CD14-positive monocyte (primary cell): Measurements from ENCODE around the gene SPRN. TPM values are rescaled to one million over a fixed set of nuclear protein-coding genes. Genes with fewer than 3 reads are reported as not detected.

Experiments used
- DNase-seq, 3 donors: peaks; one replicate each; pipeline ENCODE4 v3.0.0-alpha.2; 2011 to 2022
- H2AFZ ChIP-seq: 2 replicates; pipeline ENCODE4 v1.6.0; 2012; ENCODE audit warnings: mild to moderate bottlenecking, low read depth, low read length, inconsistent platforms; ENCODE audit not compliant: insufficient read depth, poor library complexity, severe bottlenecking
- H3K27ac ChIP-seq, 2 donors: 1 replicate in 1 of 2; 2 replicates in 1 of 2; pipeline ENCODE4 v1.5.1; 2012 to 2013; ENCODE audit warnings: low read length in 2 of 2, control low read depth in 1 of 2, inconsistent platforms in 1 of 2, low read depth in 1 of 2, mild to moderate bottlenecking in 1 of 2
- H3K27me3 ChIP-seq, 2 donors: one replicate each; pipeline versions ENCODE4 v1.6.0 to v1.6.1; 2011 to 2013; ENCODE audit warnings: low read length in 2 of 2; ENCODE audit not compliant: control insufficient read depth in 2 of 2, insufficient read depth in 2 of 2
- H3K36me3 ChIP-seq, 2 donors: replicated peaks in 1 of 2; 1 replicate in 1 of 2; 2 replicates in 1 of 2; pipeline versions ENCODE4 v1.5.1 to v1.6.1; 2012 to 2013; ENCODE audit warnings: low read length in 2 of 2, control low read depth in 1 of 2, inconsistent platforms in 1 of 2, mild to moderate bottlenecking in 1 of 2; ENCODE audit not compliant: insufficient read depth in 2 of 2, control insufficient read depth in 1 of 2
- H3K4me1 ChIP-seq, 2 donors: 1 replicate in 1 of 2; 2 replicates in 1 of 2; pipeline versions ENCODE4 v1.5.1 to v1.6.1; 2012 to 2013; ENCODE audit warnings: low read length in 2 of 2, control low read depth in 1 of 2, inconsistent platforms in 1 of 2, mild to moderate bottlenecking in 1 of 2, moderate library complexity in 1 of 2; ENCODE audit not compliant: insufficient read depth in 2 of 2, control insufficient read depth in 1 of 2
- H3K4me2 ChIP-seq: replicated peaks from 2 replicates; pipeline ENCODE3; 2012; ENCODE audit warnings: low read length, moderate library complexity, mild to moderate bottlenecking; ENCODE audit not compliant: poor library complexity, severe bottlenecking; ENCODE audit errors: extremely low read depth
- H3K4me3 ChIP-seq, 3 experiments: fragments of 200-600 bp in 1 of 3; sonication (generic) in 1 of 3; replicated peaks in 1 of 3; 1 replicate in 2 of 3; 2 replicates in 1 of 3; pipeline ENCODE4 v1.5.1; 2011 to 2013; ENCODE audit warnings: low read length in 3 of 3, mild to moderate bottlenecking in 3 of 3, control low read depth in 2 of 3, low read depth in 2 of 3, inconsistent platforms in 1 of 3, moderate library complexity in 1 of 3
- H3K79me2 ChIP-seq: 2 replicates; pipeline ENCODE4 v1.6.0; 2012; ENCODE audit warnings: mild to moderate bottlenecking, control low read depth, inconsistent platforms, low read length, moderate library complexity; ENCODE audit not compliant: insufficient read depth
- H3K9ac ChIP-seq: 2 replicates; pipeline ENCODE4 v1.6.0; 2017; ENCODE audit warnings: low read length, mild to moderate bottlenecking; ENCODE audit not compliant: insufficient read depth, poor library complexity, severe bottlenecking
- H3K9me3 ChIP-seq, 2 donors: replicated peaks in 1 of 2; 1 replicate in 1 of 2; 2 replicates in 1 of 2; pipeline versions ENCODE4 v1.5.1 to v1.6.1; 2012 to 2013; ENCODE audit warnings: low read length in 2 of 2, control low read depth in 1 of 2; ENCODE audit not compliant: control insufficient read depth in 1 of 2, insufficient read depth in 1 of 2
- H4K20me1 ChIP-seq: 2 replicates; pipeline ENCODE4 v1.6.0; 2012; ENCODE audit warnings: mild to moderate bottlenecking, low read length, control low read depth, moderate library complexity; ENCODE audit not compliant: insufficient read depth
- H3K27ac Mint-ChIP-seq, 7 donors: one replicate each; pipeline ENCODE4 v1.8.0; 2020; ENCODE audit warnings: mild to moderate bottlenecking in 7 of 7, mixed read lengths in 7 of 7, moderate library complexity in 6 of 7, inconsistent platforms in 2 of 7
- H3K27me3 Mint-ChIP-seq, 3 donors: one replicate each; pipeline ENCODE4 v1.8.0; 2021 to 2022; ENCODE audit warnings: low read depth in 3 of 3, mild to moderate bottlenecking in 3 of 3, mixed read lengths in 3 of 3, moderate library complexity in 3 of 3, inconsistent platforms in 1 of 3
- H3K36me3 Mint-ChIP-seq, 2 donors: one replicate each; pipeline ENCODE4 v1.8.0; 2020; ENCODE audit warnings: mixed read lengths in 2 of 2, inconsistent platforms in 1 of 2, mild to moderate bottlenecking in 1 of 2
- H3K4me1 Mint-ChIP-seq: one replicate; pipeline ENCODE4 v1.8.0; 2020; ENCODE audit warnings: mild to moderate bottlenecking, mixed read lengths
- H3K4me3 Mint-ChIP-seq, 2 donors: one replicate each; pipeline ENCODE4 v1.8.0; 2020; ENCODE audit warnings: mild to moderate bottlenecking in 2 of 2, mixed read lengths in 2 of 2, moderate library complexity in 1 of 2
- H3K9me3 Mint-ChIP-seq, 7 donors: one replicate each; pipeline ENCODE4 v1.8.0; 2020 to 2022; ENCODE audit warnings: mixed read lengths in 7 of 7, mild to moderate bottlenecking in 6 of 7, moderate library complexity in 6 of 7, inconsistent platforms in 2 of 7
- WGBS: methylation state at CpG from one replicate; pipeline ENCODE4 v1.1.5; 2013; ENCODE audit warnings: missing lambda C conversion rate; ENCODE audit not compliant: insufficient coverage; 5-methylcytosine and 5-hydroxymethylcytosine counted together
- intact Hi-C, 2 donors: fragments of 100-400 bp; cut with micrococcal nuclease; formaldehyde crosslinking; loops; one replicate each; pipeline versions ENCODE4 v1.15.0 to v1.15.1; 2023
- polyA plus RNA-seq, 3 donors: library from polyadenylated mRNA; depleted of rRNA in 1 of 3; unstranded in 2 of 3; stranded (reverse) in 1 of 3; fragments of 300-500 nt in 2 of 3; fragments of >200 nt in 1 of 3; fragmentation: Illumina TruSeq in 2 of 3; gene quantifications; 1 replicate in 2 of 3; 2 replicates in 1 of 3; pipeline ENCODE4 v1.2.3, GENCODE V29; 2012 to 2021
- small RNA-seq: library from RNA; depleted of rRNA; stranded (forward); fragments of <200 nt; gene quantifications from one replicate; pipeline ENCODE3, GENCODE V24; 2012; ENCODE audit warnings: low read depth; ENCODE audit not compliant: insufficient read length
- TF ChIP-seq, protein P1 (sequence below): fragments of 200-600 bp; IDR thresholded peaks from one replicate; pipeline ENCODE4 v1.8.0; 2022; ENCODE audit warnings: antibody characterized with exemption, mild to moderate bottlenecking

Gene SPRN
- polyA plus RNA-seq, 3 donors = not detected

DNA sequence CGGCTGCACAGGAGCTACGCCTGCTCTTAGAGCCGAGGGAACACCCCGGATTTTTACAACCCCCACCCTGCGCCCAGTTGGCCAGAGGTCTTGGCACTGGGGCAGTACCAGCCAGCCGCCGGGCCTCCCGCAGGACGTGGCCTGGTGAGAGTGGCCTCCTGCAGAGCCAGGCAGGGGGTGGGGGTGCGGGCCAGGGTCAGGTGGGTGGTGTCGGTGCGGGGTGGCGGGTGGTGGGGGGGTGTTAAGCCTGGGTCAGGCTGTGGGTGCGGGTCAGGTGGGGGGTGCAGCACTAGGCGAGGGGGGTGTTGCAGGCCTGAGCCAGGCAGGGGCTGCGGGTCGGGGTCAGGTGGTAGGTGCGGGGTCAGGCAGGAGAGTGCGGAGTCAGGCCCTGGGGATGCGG, 51.9 kb downstream of the SPRN start:
- H3K9me3 ChIP-seq = no peaks in the 10 kb centered on the region
- intact Hi-C loops = loop anchor here in 1 of 2 donors (10.0 kb wide), 1 partner anchor 1068 kb away; the partner anchor contains the start of gene STK32C
- H3K36me3 ChIP-seq = peaks cover 26 to 31% of the 10 kb centered on the region in 2 donors
- Mint-ChIP-seq H3K36me3 (peaks cover 27 to 38% of the 10 kb centered on the region in 2 donors), H3K4me3 (peak overlapping the region; percentile 46 to 47), H3K27ac (no peak overlapping the region), H3K27me3 (peaks cover 0 to 9% (median 7%) of the 10 kb centered on the region in 3 donors), H3K9me3 (no peaks in the 10 kb centered on the region), H3K4me1 (peaks cover 14% of the 10 kb centered on the region)
- H3K79me2 ChIP-seq = peaks cover 5% of the 10 kb centered on the region
- TF ChIP-seq, protein P1, sequence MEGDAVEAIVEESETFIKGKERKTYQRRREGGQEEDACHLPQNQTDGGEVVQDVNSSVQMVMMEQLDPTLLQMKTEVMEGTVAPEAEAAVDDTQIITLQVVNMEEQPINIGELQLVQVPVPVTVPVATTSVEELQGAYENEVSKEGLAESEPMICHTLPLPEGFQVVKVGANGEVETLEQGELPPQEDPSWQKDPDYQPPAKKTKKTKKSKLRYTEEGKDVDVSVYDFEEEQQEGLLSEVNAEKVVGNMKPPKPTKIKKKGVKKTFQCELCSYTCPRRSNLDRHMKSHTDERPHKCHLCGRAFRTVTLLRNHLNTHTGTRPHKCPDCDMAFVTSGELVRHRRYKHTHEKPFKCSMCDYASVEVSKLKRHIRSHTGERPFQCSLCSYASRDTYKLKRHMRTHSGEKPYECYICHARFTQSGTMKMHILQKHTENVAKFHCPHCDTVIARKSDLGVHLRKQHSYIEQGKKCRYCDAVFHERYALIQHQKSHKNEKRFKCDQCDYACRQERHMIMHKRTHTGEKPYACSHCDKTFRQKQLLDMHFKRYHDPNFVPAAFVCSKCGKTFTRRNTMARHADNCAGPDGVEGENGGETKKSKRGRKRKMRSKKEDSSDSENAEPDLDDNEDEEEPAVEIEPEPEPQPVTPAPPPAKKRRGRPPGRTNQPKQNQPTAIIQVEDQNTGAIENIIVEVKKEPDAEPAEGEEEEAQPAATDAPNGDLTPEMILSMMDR = no peak
- H3K9ac ChIP-seq = peak overlapping the region; percentile 32
- H3K27me3 ChIP-seq = peaks cover 0 to 2% of the 10 kb centered on the region in 2 donors
- no peak overlapping the region for H2AFZ ChIP-seq
- no peaks in the 10 kb centered on the region for H4K20me1 ChIP-seq
- no peak overlapping the region for H3K27ac ChIP-seq
- peak overlapping the region in 2 of 3 experiments; percentile 53 to 80 for H3K4me3 ChIP-seq
- peak overlapping the region; percentile 74 for H3K4me2 ChIP-seq
- H3K4me1 ChIP-seq = peaks cover 16 to 19% of the 10 kb centered on the region in 2 donors
- 81% methylated on average over 5 of the region's 20 CpGs for WGBS
- no peak for DNase-seq

Small RNA genes within 50 kb of the gene (small RNA-seq; reads per million reads assigned to genes)
- gene AL360181.4 (not detected), gene MIR3944 (not detected)

Other genes with a start within 250 kb of the SPRN start
- under 1 TPM; 0.14 to 0.48 (median 0.24) TPM for gene UTF1, start 194.4 kb downstream of the SPRN start, polyA plus RNA-seq
- 10 to 100 TPM in 1 of 3 donors, 1 to 10 TPM in 2; 1.4 to 56.0 (median 1.6) TPM for gene VENTX, start 186.8 kb downstream of the SPRN start, polyA plus RNA-seq
- gene ADAM8, start 147.8 kb downstream of the SPRN start, polyA plus RNA-seq = 100 to 1,000 TPM in 1 of 3 donors, 10 to 100 TPM in 2; 32.7 to 228 (median 72.8) TPM
- 10 to 100 TPM; 25.9 to 78.6 (median 39.3) TPM for gene TUBGCP2, start 115.8 kb downstream of the SPRN start, polyA plus RNA-seq
- 100 to 1,000 TPM in 1 of 3 donors, 10 to 100 TPM in 2; 30.3 to 118 (median 84.7) TPM for gene ZNF511, start 115.7 kb downstream of the SPRN start, polyA plus RNA-seq
- gene CALY, start 87.7 kb downstream of the SPRN start, polyA plus RNA-seq = not detected
- gene PRAP1, start 77.3 kb downstream of the SPRN start, polyA plus RNA-seq = not detected
- gene FUOM, start 66.6 kb downstream of the SPRN start, polyA plus RNA-seq = 10 to 100 TPM; 29.8 to 56.8 (median 39.0) TPM
- 100 to 1,000 TPM in 1 of 3 donors, 10 to 100 TPM in 2; 34.6 to 102 (median 85.1) TPM for gene ECHS1, start 51.3 kb downstream of the SPRN start, polyA plus RNA-seq
- gene PAOX, start 45.4 kb downstream of the SPRN start, polyA plus RNA-seq = 1 to 10 TPM; 3.9 to 9.5 (median 9.3) TPM
- gene MTG1, start 30.5 kb downstream of the SPRN start, polyA plus RNA-seq = 10 to 100 TPM; 13.0 to 45.8 (median 17.1) TPM
- gene SCART1, start 29.3 kb upstream of the SPRN start, polyA plus RNA-seq = 1 to 10 TPM in 1 of 3 donors, not detected in 2; 1.1 TPM
- gene CYP2E1, start 102.7 kb upstream of the SPRN start, polyA plus RNA-seq = not detected
- under 1 TPM in 1 of 3 donors, not detected in 2; 0.12 TPM for gene SYCE1, start 141.0 kb upstream of the SPRN start, polyA plus RNA-seq
- gene FRG2B, start 202.2 kb upstream of the SPRN start, polyA plus RNA-seq = not detected